ENCODE measurements around the gene NRXN3. TPM values are rescaled to one million over a fixed set of nuclear protein-coding genes. Genes with fewer than 3 reads are reported as not detected.

NRXN3 gene
- total and polyA plus RNA-seq, 2 of the 4 experiments (the other 2 are of a cell fraction) = 4.8 to 25.1 TPM

DNA sequence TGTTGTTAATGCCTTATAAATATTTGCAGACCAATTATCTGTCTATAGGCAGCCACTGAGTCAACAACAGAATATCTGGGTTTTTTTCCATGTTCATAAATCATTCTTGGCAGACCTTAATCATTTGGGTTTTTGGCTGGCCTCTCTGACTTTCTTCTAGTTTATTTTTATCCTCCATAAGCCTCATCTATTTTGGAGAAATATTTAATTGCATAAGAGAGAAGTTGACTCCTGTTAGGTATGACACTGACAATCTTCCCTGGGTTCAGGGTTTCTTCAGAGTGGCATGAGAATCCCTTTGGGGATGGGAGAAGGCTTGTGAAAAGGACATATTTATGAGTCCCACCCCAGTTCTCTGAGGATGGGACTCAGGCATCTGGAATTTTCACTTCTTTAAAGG is 299.8 kb downstream of the NRXN3 start:
- intact Hi-C loops (cut with micrococcal nuclease) (no loop called here), in situ Hi-C loops (cut with MboI; ENCODE audit: low sequenced_read_pairs) (no loop called here), dilution Hi-C loops (cut with HindIII; ENCODE audit: low sequenced_read_pairs, unreplicated experiment) (no loop called here)
- Histone ChIP-seq H3K36me3 (ENCODE audit: control insufficient read depth, insufficient read depth, low read length) (no peaks in the 10 kb centered on the region), H4K8ac (ENCODE audit: low read depth in 2 of 2, low read length in 2 of 2) (no peak overlapping the region), H3K27me3 (ENCODE audit: control insufficient read depth, insufficient read depth, low read length) (no peaks in the 10 kb centered on the region), H3K4me1 (ENCODE audit: control insufficient read depth, insufficient read depth, low read length) (no peaks in the 10 kb centered on the region), H2BK120ac (ENCODE audit: low read depth, low read length) (no peak overlapping the region), H3K9me1 (ENCODE audit: insufficient read depth, low read length) (no peaks in the 10 kb centered on the region), H4K5ac (ENCODE audit: low read depth, low read length) (no peak overlapping the region), H2AK9ac (replicated peaks; ENCODE audit: low read depth, low read length, poor library complexity) (no peak overlapping the region), H3K56ac (ENCODE audit: extremely low read depth, insufficient read depth, low read length) (no peak overlapping the region), H2BK5ac (ENCODE audit: low read depth, low read length, poor library complexity, severe bottlenecking) (no peak overlapping the region), H3K4ac (ENCODE audit: low read depth, low read length) (no peak overlapping the region), H4K91ac (ENCODE audit: insufficient read depth, low read depth, low read length) (no peak overlapping the region), H2BK15ac (ENCODE audit: low read depth, low read length) (no peak overlapping the region), H3K9ac (ENCODE audit: low read depth, low read length) (no peak overlapping the region), H3K9me3 (ENCODE audit: control insufficient read depth, insufficient read depth, low read length) (peaks cover 7% of the 10 kb centered on the region), H2AFZ (replicated peaks; ENCODE audit: low read length, poor library complexity) (no peak overlapping the region), H2AK5ac (ENCODE audit: low read depth, low read length) (no peak overlapping the region), H3K4me2 (ENCODE audit: low read depth, low read length) (no peak overlapping the region), H2BK20ac (ENCODE audit: low read depth, low read length) (no peak overlapping the region), H3K4me3 (ENCODE audit: insufficient read depth, low read depth, low read length) (no peak overlapping the region), H3K79me1 (ENCODE audit: low read depth in 1 of 2, low read length in 2 of 2) (no peaks in the 10 kb centered on the region), H3K23ac (ENCODE audit: low read depth, low read length) (no peak overlapping the region), H4K20me1 (ENCODE audit: insufficient read depth, low read length) (no peaks in the 10 kb centered on the region), H3K14ac (replicated peaks; ENCODE audit: low read depth, low read length) (no peak overlapping the region), H3K18ac (ENCODE audit: low read depth, low read length) (no peak overlapping the region), H3K27ac (ENCODE audit: insufficient read depth, low read length) (no peak overlapping the region)
- no peak for ATAC-seq (ENCODE audit: low read depth)
- BruUV-seq (replicated peaks) = no TSS peak
- no peak for DNase-seq
- TF ChIP-seq, protein P1, sequence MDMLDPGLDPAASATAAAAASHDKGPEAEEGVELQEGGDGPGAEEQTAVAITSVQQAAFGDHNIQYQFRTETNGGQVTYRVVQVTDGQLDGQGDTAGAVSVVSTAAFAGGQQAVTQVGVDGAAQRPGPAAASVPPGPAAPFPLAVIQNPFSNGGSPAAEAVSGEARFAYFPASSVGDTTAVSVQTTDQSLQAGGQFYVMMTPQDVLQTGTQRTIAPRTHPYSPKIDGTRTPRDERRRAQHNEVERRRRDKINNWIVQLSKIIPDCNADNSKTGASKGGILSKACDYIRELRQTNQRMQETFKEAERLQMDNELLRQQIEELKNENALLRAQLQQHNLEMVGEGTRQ (IDR thresholded peaks at IDR 0.05; ENCODE audit: low read depth, low read length) = no peak
- no peak for TF ChIP-seq CEBPB (IDR thresholded peaks at IDR 0.05; ENCODE audit: low read depth, low read length)
- TF ChIP-seq, protein P2, sequence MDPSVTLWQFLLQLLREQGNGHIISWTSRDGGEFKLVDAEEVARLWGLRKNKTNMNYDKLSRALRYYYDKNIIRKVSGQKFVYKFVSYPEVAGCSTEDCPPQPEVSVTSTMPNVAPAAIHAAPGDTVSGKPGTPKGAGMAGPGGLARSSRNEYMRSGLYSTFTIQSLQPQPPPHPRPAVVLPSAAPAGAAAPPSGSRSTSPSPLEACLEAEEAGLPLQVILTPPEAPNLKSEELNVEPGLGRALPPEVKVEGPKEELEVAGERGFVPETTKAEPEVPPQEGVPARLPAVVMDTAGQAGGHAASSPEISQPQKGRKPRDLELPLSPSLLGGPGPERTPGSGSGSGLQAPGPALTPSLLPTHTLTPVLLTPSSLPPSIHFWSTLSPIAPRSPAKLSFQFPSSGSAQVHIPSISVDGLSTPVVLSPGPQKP (IDR thresholded peaks at IDR 0.05; ENCODE audit: borderline replicate concordance, low read depth, low read length) = no peak
- TF ChIP-seq CHD1 (IDR thresholded peaks at IDR 0.05; ENCODE audit: low read depth, low read length) = no peak
- TF ChIP-seq NFE2L2 (IDR thresholded peaks at IDR 0.05; ENCODE audit: low read depth, low read length) = no peak
- no peak for TF ChIP-seq FOS (IDR thresholded peaks at IDR 0.05; ENCODE audit: low read depth, low read length)
- TF ChIP-seq, protein P3, sequence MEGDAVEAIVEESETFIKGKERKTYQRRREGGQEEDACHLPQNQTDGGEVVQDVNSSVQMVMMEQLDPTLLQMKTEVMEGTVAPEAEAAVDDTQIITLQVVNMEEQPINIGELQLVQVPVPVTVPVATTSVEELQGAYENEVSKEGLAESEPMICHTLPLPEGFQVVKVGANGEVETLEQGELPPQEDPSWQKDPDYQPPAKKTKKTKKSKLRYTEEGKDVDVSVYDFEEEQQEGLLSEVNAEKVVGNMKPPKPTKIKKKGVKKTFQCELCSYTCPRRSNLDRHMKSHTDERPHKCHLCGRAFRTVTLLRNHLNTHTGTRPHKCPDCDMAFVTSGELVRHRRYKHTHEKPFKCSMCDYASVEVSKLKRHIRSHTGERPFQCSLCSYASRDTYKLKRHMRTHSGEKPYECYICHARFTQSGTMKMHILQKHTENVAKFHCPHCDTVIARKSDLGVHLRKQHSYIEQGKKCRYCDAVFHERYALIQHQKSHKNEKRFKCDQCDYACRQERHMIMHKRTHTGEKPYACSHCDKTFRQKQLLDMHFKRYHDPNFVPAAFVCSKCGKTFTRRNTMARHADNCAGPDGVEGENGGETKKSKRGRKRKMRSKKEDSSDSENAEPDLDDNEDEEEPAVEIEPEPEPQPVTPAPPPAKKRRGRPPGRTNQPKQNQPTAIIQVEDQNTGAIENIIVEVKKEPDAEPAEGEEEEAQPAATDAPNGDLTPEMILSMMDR (conservative IDR thresholded peaks at IDR 0.05; ENCODE audit: low read depth, low read length) = no peak
- no peak for TF ChIP-seq MXI1 (IDR thresholded peaks at IDR 0.05; ENCODE audit: borderline replicate concordance, low read depth, low read length)
- TF ChIP-seq RAD21 (IDR thresholded peaks at IDR 0.05; ENCODE audit: low read length) = no peak
- no peak for TF ChIP-seq RFX5 (IDR thresholded peaks at IDR 0.05; ENCODE audit: low read depth, low read length)
- TF ChIP-seq MAZ (IDR thresholded peaks at IDR 0.05; ENCODE audit: borderline replicate concordance, low read depth, low read length) = no peak
- no peak for TF ChIP-seq BHLHE40 (IDR thresholded peaks at IDR 0.05; ENCODE audit: low read depth, low read length)
- no peak for TF ChIP-seq SMC3 (IDR thresholded peaks at IDR 0.05; ENCODE audit: low read depth, low read length)
- TF ChIP-seq MAFK (IDR thresholded peaks at IDR 0.05; ENCODE audit: low read depth, low read length) = no peak
- TF ChIP-seq RCOR1 (IDR thresholded peaks at IDR 0.05; ENCODE audit: insufficient replicate concordance, low read length) = no peak
- no peak for TF ChIP-seq POLR2A (IDR thresholded peaks at IDR 0.05; ENCODE audit: low read depth, low read length)
- CTCF ChIA-PET = no interaction called here
- POLR2A ChIA-PET (ENCODE audit: unreplicated experiment) = no interaction called here

Data from IMR-90 (cell line).